NCI-H446 treated with DMSO at 0.1 percent for 48 hours (cell line): ENCODE data around the gene SNX9.
A peak's percentile ranks its signal among the peaks of the same experiment; 100 is the strongest.

Experiments used
- DNase-seq: peaks from one replicate; lab custom pipeline; 2025; lab: John Stamatoyannopoulos, UW

Gene SNX9

DNA sequence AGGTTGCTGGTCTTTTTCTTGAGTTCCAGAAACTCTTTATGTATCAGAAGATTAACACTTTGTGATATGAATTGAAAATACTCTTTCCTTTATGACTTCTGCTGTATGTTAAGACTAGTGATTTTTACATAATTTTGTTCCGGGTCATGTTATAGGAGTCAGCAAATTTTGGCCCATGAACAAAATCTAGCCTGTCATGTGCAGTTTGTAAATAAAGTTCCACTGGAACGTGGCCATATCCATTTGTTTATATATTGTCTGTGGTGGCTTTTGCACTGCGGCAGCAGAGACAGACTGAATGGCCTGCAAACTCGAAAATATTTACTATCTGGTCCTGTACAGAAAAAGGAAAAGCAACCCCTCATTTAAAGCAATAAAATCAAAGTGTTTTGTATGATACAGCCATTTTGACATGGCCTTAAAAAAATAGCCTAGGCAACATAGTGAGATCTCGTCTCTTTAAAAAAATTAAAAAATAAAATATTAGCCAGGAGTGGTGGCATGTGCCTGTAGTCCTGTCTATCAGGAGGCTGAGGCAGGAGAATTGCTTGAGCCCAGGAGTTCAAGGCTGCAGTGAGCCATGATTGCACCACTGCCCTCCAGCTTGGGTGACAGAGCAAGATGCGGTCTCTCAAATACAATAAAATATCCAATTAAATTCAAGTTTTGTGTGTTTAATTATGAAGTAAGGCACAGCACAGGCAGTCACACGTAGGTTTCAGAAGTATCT lies 36.9 kb downstream of the SNX9 start:
- no peak for DNase-seq

DNA sequence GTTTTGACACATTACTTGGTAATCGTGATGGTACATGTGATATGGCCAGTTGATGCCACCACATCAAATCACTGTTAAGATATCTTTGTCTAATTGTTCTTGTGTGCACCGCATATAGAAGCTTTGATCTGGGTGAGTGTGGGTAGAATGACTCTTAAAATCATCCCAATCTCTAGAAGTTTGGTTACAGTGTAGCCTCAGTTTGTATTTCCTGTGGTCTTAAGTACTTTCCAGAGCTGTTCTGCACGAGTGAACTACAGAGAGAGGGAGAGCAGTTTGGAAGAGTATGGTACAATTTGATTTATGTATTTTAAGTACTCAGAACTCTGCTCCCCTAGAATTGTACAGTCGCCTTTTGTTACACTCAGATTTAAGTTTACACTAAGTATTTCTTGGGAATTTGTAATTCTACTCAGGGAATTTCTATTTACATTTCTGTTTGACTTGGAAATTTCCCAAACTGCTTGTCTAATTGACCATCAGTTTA lies 37.5 kb downstream of the SNX9 start:
- no peak for DNase-seq

DNA sequence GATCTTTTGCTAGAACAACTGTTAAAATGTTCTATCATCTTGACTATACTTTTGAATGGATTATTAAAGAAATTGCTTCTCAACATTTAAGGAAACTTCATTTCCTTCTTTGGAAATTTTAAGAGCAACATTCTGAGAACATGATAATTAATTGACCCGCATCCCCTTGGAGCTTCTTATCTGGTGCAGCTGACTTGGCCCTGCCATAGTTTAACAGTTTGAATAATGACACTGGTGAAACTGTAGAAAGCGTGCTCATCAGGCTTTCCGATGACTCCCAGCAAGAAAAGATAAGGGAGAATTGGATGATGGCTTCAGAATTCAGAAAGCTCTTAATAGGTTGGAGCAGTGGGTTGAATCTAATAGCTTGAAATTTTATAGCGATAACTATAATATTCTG lies 38.1 kb downstream of the SNX9 start:
- no peak for DNase-seq

DNA sequence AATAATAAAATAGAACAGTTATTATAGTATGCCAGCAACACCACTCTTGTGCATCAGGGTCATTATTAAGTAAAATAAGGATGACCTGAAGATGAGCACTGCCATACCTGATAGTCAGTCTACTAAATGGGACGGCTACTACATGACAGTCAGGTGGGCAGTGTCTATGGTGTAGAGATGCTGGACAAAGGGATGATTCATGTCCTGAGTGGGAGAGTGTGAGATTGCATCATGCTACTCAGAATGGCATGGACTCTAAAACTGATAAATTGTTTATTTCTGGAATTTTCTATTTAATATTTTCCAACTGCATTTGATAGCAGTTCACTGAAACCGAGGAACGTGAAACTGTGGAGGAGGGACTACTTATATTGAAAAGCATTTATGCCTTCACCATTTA lies 38.8 kb downstream of the SNX9 start:
- DNase-seq, result no peak

DNA sequence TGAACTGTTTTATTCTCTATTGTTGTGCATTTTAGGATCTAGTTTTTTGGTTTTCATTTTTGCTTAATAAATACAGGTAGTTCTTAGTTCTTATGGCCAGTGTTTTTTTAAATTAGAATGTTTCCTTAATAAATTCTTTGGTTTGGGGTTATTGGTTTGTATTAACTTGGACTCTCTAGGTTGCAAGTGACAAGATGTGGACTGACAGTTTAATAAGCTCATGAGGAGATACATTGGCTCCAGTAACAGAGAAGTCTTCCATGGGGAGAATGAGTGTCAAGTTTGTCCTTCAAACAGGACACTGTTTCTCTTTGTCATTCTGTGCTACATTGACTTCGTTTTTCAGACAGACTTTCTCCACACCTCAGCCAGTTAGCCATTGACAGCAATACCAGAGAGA lies 39.7 kb downstream of the SNX9 start:
- no peak for DNase-seq

DNA sequence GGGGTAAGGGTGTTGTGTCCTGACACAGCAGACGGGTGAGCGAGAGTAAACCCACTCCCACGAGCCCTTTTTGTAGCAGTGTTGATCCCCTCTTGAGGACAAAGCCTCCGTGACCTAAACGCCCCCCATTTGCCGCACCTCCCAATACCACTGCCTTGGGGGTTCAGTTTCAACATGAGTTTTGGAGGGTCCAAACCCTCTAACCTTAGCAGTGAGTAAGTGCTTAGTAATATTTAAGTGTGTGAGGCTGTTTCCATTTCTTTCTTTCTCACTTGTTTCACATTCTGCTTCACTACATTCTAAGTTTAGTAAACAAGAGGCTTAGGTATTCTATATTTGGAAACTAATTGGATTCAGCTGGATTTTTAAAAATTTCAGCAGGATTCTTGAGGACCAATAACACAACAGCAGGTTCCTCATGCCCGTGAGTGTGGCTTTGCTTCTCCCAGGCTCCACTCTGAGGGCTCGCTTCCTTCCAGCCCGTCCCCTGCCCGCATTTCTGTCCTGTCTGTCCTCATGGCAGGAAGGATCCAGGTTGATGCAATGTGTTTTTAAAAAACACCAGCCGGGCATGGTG lies 41.2 kb downstream of the SNX9 start:
- DNase-seq, result no peak

DNA sequence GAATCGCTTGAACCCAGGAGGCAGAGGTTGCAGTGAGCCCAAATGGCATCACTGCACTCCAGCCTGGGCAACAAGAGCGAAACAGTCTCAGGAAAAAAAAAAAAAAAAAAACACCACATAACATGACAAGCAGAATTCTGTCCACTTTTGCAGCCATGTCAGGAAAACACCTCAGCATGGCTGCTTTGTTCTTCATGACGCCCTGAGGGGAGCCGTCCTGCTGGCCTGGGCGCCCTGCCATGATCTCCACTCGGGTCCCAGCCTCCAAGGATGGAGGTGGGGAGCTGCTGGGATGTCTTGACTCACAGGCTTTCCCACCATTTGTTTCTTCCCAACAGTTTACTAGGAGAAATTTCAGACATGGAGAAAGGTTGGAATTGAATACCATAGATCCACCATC lies 42.2 kb downstream of the SNX9 start:
- DNase-seq, result peak; percentile 40

DNA sequence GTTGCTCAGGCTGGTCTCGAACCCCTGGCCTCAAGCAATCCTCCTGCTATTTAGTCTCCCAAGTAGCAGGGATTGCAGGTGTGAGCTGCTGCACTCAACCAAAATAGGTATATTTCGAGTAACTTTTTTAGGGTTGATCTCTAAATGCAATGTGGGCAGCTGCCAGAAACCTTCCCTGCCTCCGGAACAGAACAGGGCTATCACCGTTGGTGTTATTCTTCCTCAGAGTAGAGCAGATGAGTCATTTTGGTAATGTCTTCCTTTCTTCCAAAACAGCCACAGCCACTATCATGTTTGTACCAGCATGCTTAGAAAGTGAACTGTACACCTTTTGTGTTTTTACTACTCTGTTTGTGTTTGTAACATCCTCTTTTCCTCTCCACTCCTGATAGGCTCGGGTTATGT lies 44.1 kb downstream of the SNX9 start:
- no peak for DNase-seq

DNA sequence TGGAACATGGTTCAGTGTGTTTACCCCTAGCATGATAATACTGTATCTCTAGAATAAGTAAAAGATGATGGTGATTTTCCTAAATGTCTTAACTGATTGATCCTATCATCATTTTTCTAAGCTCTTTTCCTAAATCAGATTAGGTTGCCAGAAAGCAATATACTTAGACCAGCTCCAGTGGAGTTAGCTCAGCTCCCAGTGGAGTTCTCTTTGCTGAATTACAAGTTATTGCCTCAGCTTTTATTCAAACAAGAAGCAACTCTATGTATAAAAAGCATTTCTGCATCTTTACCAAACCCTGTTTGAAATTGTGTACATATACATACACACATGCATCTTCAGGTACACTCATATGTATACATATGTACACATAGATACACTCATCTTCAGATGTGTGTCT lies 44.9 kb downstream of the SNX9 start:
- no peak for DNase-seq

DNA sequence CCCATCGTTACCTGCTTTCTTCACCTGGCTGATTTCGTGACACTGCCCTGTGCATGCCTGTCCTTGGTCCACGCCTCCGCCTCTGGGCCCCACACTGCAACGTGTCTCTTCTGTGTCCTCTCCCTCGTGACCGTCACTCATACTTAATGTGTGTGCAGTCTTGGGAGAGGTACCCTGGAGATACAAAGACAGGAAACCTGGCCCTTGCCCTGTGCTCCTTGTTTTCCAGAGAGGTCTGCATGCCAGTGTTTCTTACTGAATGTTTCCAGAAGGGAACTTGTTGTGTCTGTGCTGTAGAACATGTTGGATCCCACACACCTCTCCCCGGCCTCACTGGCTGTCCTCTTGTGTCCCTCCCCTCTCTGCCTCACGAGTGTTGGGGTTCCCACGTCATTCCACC lies 45.8 kb downstream of the SNX9 start:
- no peak for DNase-seq

DNA sequence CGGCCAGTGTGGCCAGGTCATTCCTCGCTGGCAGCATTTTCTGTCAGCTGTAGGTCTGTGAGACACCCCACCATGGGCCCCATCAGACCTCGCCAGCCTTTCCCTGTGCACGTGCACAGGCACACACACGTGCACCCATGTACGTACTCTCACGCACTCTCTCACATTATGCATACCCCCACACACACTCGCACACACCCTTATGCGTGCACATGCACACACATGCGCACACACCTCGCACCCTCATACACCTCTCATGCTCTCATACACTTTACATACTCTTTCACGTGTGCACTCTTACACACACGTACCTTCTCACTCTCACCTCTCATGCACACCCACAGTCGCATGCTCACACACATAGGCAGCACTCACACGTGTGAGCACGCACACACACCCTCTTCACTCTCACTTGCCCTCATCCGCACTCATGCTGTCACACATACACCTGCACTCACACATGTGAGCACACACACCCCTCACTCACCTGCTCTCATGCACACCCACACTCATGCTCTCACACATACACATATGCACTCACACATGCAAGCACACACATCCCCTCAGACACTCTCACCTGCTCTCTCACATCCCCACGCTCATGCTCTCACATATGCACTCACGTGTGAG lies 46.7 kb downstream of the SNX9 start:
- no peak for DNase-seq

DNA sequence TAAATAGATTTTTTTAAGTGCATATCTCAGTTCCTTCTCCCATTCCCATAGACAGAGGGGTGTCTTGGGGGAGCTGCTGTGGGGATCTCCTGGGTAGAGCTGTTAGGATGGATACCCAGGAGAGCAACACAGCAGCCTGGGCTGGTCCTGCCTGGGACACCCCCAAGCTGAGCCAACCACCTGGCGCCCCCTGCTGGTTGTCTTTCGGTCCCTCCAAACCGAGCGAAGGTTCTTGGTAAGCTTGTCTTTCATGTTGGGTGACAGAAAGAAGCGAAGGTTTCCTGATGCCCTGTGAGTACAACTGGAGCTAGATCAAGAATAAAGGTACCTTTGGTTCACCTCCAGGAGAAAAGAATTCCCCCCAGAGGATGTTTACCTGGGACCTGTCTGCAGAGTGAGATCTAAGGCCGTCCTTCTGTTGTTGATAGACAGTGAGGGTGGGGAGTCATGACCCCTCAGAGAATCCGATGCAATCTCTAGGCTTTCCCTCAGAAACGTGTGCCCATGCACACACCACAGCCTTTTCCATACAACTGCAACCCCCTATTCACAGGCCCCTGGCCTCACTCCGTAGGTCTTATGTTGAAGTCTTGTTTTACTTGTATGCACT lies 50.8 kb downstream of the SNX9 start:
- DNase-seq, result no peak

DNA sequence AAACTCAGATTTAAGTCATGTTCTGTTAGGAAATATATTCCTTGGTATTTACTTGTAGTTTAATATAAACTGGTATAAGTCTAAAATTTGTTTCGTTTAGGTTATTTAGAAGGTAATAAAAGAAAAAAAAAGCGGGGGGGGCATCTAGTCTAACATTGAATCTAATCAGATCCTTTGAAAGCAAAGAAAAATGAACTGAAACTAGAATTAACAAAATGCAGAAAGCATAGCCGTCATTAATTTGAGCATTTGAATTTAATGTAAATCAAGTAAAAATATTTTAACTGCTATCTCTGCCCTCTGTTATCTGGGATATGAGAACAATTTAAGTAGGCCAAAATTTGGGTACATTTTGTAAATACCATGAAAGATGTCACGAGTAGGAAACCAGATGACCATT lies 54.1 kb downstream of the SNX9 start:
- no peak for DNase-seq

DNA sequence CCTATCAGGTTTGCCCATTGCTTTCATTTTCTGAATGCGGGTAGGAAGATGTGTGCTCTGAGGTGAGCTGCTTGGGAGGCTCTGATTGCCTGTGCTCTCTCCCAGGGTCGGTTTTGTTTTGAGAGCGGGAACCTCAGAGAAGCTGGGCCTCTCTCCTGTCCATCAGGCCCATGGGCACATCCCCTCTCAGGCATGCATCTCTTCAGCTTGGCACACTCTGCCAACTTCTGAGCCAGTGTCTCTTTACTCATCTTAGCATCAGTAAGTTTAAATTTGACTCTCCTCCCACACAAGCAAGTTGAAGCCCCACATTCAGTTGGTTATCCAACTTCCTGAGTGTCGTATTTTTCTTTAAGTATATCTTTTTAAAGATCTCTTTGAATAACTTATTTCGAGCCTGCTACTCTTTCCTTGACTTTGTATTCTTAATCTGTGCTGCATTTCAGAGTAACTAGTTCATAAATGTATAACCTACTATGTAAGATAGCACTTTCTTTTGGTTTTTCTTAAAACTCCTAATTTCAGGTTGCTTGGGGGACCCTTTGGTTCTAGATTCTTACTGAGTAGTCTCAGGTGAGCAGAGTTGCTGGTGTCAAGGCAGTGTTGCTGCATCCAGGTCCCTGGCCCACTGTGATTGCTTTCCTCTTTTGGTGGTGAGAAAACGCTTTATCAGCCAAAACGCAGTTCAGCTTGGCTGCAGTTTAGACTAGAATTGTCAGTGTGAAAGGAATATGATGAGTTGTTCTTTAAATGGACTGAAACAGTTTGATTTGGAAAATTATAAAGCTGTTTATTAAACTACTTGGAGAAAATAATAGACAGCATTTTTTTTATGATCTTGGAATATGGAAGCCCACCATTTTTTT lies 54.8 kb downstream of the SNX9 start:
- DNase-seq, result no peak

DNA sequence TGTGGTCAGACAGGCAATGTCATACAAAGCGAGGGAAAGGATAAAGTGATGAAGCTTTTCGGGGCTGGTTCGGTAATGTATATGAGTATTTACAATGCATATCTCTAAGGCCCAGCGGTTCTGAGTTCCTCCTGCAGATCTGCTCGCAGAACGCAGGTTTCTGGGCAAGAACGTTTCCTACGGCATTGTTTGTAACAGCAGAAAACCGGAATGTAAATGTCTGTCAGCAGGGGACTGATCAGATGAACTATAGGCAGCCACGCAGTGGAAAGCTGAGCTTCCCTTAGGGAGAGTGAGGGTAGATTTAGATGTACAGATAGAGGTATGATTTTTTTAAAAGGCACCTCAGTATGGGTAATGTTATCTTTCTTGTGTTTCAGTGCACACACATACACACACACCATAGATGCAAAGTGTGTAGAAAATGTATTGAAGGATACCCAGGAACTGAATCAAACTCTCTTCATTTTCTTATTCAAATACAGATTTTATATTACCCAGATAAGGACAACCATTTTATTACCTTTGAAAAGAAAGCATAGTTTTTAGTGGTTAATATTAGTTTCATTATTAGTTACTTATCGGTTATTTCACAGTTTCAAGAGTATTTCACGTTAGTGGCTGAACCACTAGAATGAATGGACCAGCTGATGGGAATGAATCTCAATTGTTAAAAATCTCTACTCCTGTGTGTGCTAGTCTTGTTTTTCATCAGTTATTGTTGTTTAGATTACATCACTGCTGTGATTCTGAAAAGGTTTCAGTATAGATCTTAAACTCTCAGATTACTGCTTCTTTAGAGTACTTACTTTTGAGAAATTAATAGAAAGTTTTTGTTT lies 56.2 kb downstream of the SNX9 start:
- no peak for DNase-seq

DNA sequence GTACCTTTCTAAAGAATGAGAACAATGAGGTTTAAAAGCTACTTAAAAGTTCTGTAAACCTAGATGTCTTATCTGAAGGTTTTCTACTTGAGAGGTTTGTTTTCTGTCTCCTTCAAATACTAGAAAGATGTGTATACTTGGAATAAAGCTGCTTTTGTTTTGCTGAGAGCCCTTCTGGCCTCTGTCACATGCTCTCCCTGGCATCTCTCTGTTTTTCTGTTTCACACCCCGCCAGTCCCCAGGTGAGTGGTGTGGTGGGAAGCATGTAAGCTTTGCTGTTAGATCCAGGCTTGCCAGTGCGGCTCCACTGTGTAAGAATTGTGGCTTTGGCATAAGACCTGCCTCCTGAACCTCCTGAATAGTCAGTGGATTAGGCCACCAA lies 56.8 kb downstream of the SNX9 start:
- DNase-seq, result no peak

DNA sequence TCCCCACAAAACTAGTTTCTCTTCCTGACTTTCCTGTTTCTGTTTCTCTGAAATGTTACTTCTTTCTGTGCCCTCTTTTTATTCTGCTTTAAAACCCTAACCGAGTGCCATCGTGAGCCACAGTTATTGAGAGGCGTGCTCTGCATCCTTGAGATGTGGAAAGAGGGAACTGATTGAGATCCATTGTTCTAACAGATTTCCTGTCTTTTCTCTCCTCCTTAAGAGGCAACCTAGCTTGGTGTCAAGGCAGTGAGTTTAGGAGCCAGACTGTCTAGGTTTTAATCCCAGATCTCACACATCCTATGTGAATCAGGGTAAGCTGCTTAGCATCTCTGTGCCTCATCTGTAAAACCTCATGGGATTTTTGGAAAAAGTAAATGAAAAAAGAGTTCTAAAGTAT lies 57.5 kb downstream of the SNX9 start:
- DNase-seq, result no peak

DNA sequence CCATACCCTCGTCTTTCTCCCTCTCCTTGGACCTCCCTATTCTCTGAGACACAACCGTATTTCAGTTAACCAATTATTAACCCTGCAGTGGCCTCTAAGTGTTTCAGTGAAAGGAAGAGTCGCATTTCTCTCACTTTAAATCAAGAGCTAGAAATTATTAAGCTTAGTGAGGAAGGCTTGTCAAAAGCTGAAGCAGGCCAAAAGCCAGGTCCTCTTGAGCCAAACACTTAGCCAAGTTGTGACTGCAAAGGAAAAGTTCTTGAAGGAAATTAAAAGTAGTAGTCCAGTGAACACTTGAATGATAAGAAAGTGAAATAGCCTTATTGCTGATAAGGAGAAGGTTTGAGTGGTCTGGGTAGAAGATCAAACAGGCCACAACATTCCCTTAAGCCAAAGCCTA lies 58.3 kb downstream of the SNX9 start:
- no peak for DNase-seq

DNA sequence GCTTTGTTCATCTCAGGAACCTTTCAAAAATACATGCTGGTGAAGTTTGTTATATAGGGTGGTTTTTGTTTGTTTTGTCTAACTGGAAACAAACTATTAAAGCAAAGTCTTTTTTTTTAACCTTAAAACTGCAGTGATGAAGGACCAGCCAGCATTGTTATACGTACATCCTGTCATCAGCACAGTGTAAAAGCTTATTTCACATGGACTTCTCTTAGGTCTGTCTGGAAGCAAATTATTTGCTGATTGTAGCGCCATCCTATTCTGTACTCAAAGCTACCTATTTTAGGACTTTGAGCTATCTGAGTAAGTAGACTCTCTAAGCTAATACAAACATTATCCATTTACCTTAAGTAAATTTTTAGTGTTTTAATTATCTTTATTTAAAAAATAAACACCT lies 61.7 kb downstream of the SNX9 start:
- DNase-seq, result no peak

DNA sequence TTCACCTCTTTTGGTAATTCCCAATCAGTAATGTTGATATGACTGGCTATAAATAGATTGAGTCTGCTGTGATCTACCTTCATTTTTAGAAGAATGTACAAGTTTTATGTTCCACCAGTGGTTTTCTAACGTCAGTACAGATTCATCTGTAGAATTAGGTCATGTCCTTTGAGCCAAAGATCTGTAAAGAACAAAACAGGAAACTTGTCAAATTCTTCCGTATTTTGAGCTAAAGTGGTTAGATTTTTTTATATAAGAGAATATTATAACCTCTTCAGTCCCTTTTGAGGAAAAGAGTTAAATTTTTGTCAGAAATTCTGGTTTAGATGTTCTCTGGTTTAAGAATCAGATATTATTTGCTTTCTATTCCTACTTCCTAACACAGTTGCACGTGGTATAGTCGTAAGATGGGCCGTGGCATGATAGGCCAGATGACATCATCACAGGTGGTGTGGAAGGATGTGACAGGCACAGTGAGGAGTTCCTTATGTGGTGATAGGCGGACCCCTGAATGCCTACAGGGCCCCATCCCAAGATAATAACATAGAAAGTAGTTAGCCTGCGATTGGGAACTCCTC lies 62.3 kb downstream of the SNX9 start:
- no peak for DNase-seq

DNA sequence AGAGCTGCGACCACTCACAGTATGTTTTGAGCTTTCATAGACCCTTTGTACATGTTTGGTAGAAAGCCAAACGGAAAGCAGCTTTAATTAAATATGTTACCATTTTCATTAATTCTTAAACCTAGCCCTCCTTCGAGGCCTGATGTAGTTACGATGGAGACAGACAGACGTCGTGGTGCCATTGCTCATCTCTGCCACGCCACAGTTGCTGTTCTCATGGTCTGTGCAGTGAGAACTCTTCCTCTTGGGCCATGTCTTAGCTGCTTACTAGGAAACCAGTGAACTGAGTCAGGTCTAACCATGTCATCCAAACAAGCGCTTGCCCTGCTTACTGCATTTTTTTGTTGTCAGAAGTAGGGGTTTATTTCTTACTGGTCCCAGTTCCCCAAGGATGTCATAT lies 62.8 kb downstream of the SNX9 start:
- DNase-seq, result no peak
